WERI-Rb-1 (cell line): ENCODE data around the gene RAB3IL1.

Experiments used
- DNase-seq: peaks from one replicate; pipeline ENCODE4 v3.0.0-alpha.2; 2020
- H3K27ac ChIP-seq: fragments of 250-450 bp; sonication (Bioruptor Pico); 2 replicates; pipeline ENCODE4 v1.5.1; 2020; ENCODE audit warnings: mild to moderate bottlenecking, moderate library complexity
- H3K27me3 ChIP-seq: fragments of 250-450 bp; sonication (Bioruptor Pico); 2 replicates; pipeline ENCODE4 v1.5.1; 2021; ENCODE audit warnings: mild to moderate bottlenecking, low read depth, moderate library complexity; ENCODE audit not compliant: insufficient read depth, severe bottlenecking
- H3K36me3 ChIP-seq: fragments of 250-450 bp; sonication (Bioruptor Pico); 2 replicates; pipeline ENCODE4 v1.5.1; 2020; ENCODE audit warnings: mild to moderate bottlenecking, moderate library complexity
- H3K4me3 ChIP-seq: 2 replicates; pipeline ENCODE4 v1.5.1; 2011; ENCODE audit warnings: low read depth, mild to moderate bottlenecking, control low read depth, low read length
- H3K9me3 ChIP-seq: fragments of 250-450 bp; sonication (Bioruptor Pico); 2 replicates; pipeline ENCODE4 v1.5.1; 2021; ENCODE audit warnings: mild to moderate bottlenecking, moderate library complexity; ENCODE audit not compliant: severe bottlenecking
- CTCF ChIP-seq: IDR thresholded peaks from 2 replicates; pipeline ENCODE4 v1.5.1; 2011; ENCODE audit warnings: low read depth, mild to moderate bottlenecking, control low read depth, inconsistent platforms, low read length

The RAB3IL1 gene

GRCh38 chr11:61891331-61892084 is 25.9 kb downstream of the RAB3IL1 start, which contains the start of gene FADS3:
TSS of gene FADS3 (minus strand) at chr11:61891545. CDS start at chr11:61891381, 164 bp downstream.
- Histone ChIP-seq H3K4me3 (peak within 1 kb of the TSS; percentile 66), H3K27me3 (no peaks in the 10 kb centered on the region), H3K27ac (no peak within 1 kb of the TSS; the same call in 1 of the 2 replicates), H3K36me3 (no peaks in the 10 kb centered on the region), H3K9me3 (no peaks in the 10 kb centered on the region)
- no peak for TF ChIP-seq CTCF
- DNase-seq: peak; percentile 90

- peak; percentile 37 for DNase-seq
- no peaks in the 10 kb centered on the region for H3K27me3 ChIP-seq
- no peaks in the 10 kb centered on the region for H3K9me3 ChIP-seq
- no peak overlapping the region; the same call in 1 of the 2 replicates for H3K27ac ChIP-seq
- peak overlapping the region; percentile 66 for H3K4me3 ChIP-seq
- no peaks in the 10 kb centered on the region for H3K36me3 ChIP-seq
- peak; percentile 31 for TF ChIP-seq CTCF
Observed at GRCh38 chr11:61890529-61891330, 26.6 kb downstream of the RAB3IL1 start.

- no peak for TF ChIP-seq CTCF
- Histone ChIP-seq H3K9me3 (no peaks in the 10 kb centered on the region), H3K4me3 (no peak overlapping the region), H3K27ac (no peak overlapping the region), H3K36me3 (no peaks in the 10 kb centered on the region), H3K27me3 (no peaks in the 10 kb centered on the region)
- DNase-seq: no peak
Observed at GRCh38 chr11:61889831-61890230, 27.5 kb downstream of the RAB3IL1 start.

- no peak for DNase-seq
- Histone ChIP-seq H3K9me3 (no peaks in the 10 kb centered on the region), H3K27me3 (no peaks in the 10 kb centered on the region), H3K27ac (no peak overlapping the region), H3K4me3 (no peak overlapping the region), H3K36me3 (no peaks in the 10 kb centered on the region)
- no peak for TF ChIP-seq CTCF
Observed at GRCh38 chr11:61888590-61888989, 28.8 kb downstream of the RAB3IL1 start.

- no peak overlapping the region for H3K27ac ChIP-seq
- no peak overlapping the region for H3K4me3 ChIP-seq
Observed at GRCh38 chr11:61887839-61888494, 29.4 kb downstream of the RAB3IL1 start.

More at GRCh38 chr11:61887839-61888494, 29.4 kb downstream of the RAB3IL1 start:
- no peak for TF ChIP-seq CTCF
- DNase-seq: no peak
- Histone ChIP-seq H3K9me3 (no peaks in the 10 kb centered on the region), H3K27me3 (no peaks in the 10 kb centered on the region), H3K36me3 (no peaks in the 10 kb centered on the region)
